ENCODE measurements around the gene CELSR1.
"Not testable (repeated sequence)": the region's sequence is repeated elsewhere in the genome, so short reads cannot be mapped to it uniquely, and the experiment has no call there.

CELSR1 gene

GRCh38 chr22:46336119-46337078, 201.0 kb downstream of the CELSR1 start:
- no peak for DNase-seq (ENCODE audit: low read depth in 2 of 3, low spot score in 1 of 3)

DNA sequence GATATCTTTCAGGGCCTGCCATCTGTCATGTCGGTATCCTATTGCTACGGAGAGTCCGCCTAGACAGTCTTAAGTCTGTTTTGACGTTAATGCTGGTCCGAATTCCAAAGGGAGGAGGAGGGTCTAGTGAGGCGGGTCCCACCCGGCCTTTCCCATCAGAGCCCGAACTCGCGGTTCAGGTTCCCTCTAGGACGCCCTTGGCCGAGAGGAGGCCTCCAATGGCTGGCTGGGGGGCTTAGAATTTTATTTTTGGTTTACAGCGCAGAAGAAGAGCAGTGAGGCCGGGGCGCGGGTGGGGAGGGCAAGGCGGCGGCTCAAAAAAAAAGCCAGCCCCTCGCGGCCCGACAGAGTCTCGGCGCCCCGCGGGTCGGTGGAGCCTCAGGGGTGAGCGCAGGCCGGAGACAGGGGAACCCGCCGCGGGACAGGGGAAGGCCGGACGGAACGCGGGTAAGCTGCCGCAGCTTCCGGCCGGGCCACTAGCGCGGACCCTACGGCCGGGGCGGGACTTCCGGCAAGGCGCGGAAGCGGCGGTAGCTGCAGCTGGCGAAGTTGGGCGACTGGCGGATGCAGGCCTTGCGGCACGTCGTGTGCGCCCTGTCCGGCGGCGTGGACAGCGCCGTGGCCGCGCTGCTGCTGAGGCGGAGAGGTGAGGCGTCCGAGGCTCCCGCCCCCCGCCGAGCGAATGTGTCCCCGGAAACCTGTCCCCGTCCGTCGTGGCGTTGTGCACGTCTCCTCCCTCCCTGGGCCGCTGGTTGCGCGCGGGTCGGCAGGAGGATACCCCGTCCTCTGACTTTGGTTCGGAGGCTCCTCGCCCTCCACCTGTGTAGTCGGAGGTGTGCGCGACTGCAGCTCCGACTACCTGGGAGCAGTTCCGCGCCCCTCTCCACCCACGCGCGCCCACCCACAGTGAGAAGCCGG, 202.0 kb downstream of the CELSR1 start, which contains the start of gene TRMU:
TSS of gene TRMU (plus strand) at position 514 of the 918 bp plus-strand sequence. CDS start at position 565, 51 bp downstream.
- peak; percentile 49 to 74 (median 53) for DNase-seq (ENCODE audit: low read depth in 2 of 3, low spot score in 1 of 3)

GRCh38 chr22:46331496-46331895, 205.9 kb downstream of the CELSR1 start:
- DNase-seq (ENCODE audit: low read depth in 2 of 3, low spot score in 1 of 3): no peak

GRCh38 chr22:46330426-46330825, 207.0 kb downstream of the CELSR1 start:
- no peak for DNase-seq (ENCODE audit: low read depth in 2 of 3, low spot score in 1 of 3)

GRCh38 chr22:46329616-46330015, 207.8 kb downstream of the CELSR1 start:
- no peak for DNase-seq (ENCODE audit: low read depth in 2 of 3, low spot score in 1 of 3)

DNA sequence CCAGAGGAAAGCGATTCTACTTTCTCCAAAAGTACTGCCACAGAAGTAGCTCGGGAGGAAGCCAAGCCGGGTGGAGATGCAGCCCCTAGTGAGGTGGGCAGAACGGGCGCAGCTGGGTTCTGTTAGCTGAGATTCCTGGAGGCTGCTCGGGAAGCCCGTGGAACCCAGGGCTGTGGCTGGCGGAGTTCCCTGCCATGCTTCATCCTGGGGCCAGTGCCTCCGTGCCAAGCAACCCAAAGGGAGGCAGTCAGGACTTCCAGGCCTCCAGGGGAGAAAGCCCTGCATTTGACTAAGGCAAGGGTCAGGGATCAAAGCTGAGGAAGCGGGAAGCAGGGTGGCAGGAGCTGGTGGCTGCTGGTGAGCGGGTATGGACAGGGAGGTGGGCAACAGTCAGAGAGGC, 208.6 kb downstream of the CELSR1 start:
- no peak for DNase-seq (ENCODE audit: low read depth in 2 of 3, low spot score in 1 of 3)

GRCh38 chr22:46327691-46328465, 209.5 kb downstream of the CELSR1 start:
- no peak for DNase-seq (ENCODE audit: low read depth in 2 of 3, low spot score in 1 of 3)

GRCh38 chr22:46326066-46326680, 211.2 kb downstream of the CELSR1 start:
- no peak for DNase-seq (ENCODE audit: low read depth in 2 of 3, low spot score in 1 of 3)

DNA sequence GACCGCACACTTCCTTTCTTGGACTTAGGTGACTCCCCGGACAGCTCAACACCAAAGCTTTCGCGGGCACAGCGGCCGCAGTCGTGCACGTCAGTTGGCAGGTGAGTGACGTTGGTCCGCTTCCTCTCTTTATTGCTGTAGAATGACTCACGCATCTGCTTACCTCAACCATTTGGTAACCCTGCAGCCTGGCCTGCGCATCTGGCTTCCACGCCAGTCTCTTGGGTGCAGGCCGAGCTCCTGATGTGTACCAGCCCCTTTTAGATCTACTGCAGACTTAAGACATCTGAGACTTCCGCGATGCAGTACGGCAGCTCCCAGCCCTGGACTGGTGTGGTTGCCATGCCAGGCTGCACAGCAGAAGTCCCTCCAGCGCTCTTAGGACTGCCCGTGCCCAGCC, 214.3 kb downstream of the CELSR1 start:
- DNase-seq (ENCODE audit: low read depth in 2 of 3, low spot score in 1 of 3): no peak

DNA sequence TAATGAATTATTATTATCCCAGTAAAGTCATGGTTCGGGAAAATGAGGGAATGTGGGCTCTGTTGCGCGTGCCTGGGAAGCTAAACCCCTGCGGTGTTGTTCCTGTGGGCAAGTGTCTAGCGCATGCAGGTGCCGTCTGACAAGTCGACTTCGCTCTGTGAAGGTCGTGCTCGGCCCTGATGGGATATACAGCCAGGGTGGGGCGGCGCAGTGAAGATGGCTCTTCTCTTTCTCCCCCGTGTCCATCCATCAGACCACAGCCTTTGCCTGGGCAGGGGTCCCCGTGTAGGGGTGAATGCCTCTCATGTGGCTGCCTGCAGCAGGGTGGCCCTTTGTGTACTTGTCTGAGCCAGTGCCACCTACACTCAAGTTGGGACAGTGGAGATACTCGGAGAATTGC, 214.7 kb downstream of the CELSR1 start:
- no peak for DNase-seq (ENCODE audit: low read depth in 2 of 3, low spot score in 1 of 3)

DNA sequence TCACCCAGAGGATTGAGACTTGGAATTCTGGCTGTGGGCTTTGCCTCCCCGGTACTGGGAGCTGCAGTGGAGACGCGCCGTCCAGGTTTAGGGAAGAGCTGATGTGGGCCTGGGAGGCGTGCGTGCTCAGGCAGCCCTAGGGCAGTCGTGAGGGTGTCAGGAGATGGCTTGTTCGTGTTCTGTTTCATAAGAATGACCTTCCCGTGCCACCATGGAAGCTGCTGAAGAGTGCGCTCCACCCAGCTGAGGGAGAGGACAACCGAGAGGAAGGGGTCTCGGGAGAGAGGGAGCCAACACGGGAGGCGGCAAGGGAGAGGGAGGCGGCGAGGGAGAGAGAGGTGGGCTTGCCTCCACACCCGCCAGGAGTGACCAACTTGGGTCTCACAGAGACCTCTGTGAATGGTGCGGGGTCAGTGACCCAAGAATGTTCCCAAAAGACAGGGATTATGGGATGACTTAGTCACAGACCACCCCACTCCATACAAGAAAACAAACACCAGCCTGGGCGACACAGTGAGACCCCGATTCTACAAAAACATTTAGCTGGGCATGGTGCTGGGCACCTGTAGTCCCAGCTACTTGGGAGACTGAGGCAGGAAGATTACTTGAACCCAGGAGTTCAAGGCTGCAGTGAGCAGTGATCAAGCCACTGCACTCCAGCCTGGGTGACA, 216.6 kb downstream of the CELSR1 start:
- no peak for DNase-seq (ENCODE audit: low read depth in 2 of 3, low spot score in 1 of 3)

- no peak for DNase-seq (ENCODE audit: low read depth in 2 of 3, low spot score in 1 of 3)
Measured at GRCh38 chr22:46320166-46320710, 217.2 kb downstream of the CELSR1 start.

DNA sequence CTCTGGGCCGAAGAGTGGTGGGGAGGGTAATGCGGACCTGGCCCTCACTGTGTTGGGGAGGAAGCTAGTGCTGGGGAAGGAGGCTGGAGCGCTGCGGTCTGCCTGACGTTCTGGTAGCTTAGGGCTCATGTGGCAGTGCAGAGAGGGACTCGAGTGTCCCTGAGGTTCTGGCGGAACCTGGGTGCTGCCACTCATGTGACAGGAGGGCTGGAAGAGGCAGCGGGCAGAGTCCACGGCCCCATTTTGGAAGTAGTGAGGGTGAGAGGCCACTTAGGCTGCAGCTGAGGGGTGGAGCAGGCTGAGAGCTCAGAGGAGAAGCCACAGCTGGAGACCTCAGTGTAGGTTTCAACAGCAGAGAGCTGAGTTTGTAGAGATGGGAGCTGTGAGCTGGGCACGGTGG, 218.1 kb downstream of the CELSR1 start:
- no peak for DNase-seq (ENCODE audit: low read depth in 2 of 3, low spot score in 1 of 3)

DNA sequence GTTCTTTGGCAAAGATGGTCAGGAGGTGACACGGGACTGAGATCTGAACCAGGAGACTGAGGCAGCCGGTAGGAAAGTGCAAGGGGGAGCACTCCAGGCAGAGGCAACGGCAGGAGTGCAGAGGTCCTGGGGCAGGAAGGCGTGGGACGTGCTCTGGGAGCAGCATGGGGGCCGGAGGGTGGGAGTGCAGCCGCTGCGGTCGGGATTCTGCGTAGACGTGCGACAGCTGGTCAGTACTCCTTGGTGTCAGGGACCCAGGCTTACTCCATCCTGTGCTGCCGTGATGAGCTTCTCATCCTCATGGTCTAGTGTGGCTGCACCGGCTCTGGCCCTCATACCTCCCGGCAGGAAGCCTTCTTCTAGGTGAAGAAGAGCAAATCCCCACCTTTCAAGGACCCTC, 218.8 kb downstream of the CELSR1 start:
- DNase-seq (ENCODE audit: low read depth in 2 of 3, low spot score in 1 of 3): no peak

DNA sequence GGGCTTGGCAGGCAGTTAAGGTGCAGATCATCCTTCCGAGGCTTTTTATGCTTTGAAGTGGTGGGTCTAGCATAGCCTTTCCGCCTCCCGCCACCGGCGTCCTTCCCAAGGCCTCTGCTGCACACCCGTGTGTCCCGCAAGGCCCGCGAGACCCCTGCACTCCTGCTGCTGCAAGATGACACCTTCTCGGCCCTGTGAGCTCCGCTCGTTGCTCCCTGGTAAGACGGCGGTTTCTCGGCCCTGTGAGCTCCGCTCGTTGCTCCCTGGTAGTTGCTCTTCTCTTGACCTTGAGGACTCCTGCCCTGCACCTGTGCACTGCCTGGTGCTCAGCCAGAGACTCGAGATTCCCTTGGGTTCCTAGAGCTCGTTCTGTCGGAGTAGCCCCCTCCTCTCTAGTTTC, 219.8 kb downstream of the CELSR1 start:
- no peak for DNase-seq (ENCODE audit: low read depth in 2 of 3, low spot score in 1 of 3)

GRCh38 chr22:46315976-46316375, 221.4 kb downstream of the CELSR1 start:
- DNase-seq (ENCODE audit: low read depth in 2 of 3, low spot score in 1 of 3): no peak

DNA sequence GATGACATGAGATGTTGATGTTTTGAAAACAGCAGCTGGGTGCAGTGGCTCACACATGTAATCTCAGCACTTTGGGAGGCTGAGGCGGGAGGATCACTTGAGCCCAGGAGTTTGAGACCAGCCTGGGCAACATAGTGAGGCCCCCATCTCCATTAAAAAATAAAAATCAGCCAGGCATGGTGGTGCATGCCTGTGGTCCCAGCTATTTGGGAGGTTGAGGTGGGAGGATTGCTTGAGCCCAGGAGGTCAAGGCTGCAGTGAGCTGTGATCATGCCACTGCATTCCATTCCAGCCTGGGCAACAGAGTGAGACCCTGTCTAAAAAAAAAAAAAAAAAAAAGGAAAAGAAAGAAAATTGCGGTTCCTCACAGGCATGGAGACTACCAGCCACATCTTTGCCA, 224.6 kb downstream of the CELSR1 start:
- DNase-seq (ENCODE audit: low read depth in 2 of 3, low spot score in 1 of 3): not testable (repeated sequence)

DNA sequence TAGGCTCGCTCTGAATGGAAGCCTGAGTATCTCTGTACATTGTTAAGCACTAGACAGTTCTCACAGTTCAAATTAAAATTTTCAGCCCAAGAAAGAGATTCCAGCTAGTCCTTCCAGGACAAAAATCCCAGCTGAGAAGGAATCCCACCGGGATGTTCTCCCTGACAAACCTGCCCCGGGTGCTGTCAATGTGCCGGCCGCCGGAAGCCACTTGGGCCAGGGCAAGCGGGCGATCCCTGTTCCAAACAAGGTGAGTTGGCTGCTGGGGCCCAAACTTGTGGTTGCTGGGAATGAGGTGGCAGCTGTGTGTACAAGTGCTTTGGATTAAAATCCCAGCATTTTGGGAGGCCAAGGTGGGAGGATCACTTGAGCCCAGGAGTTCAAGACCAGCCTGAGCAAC, 225.4 kb downstream of the CELSR1 start:
- DNase-seq (ENCODE audit: low read depth in 2 of 3, low spot score in 1 of 3): no peak

All from stimulated activated CD4-positive, alpha-beta T cell treated with anti-CD3 and anti-CD28 coated beads, Interleukin-12 subunit alpha, Interleukin-12 subunit beta, amount 100 ng/mL, for 48 hours (primary cell).